ENCODE data around the gene GRM4.

DNA sequence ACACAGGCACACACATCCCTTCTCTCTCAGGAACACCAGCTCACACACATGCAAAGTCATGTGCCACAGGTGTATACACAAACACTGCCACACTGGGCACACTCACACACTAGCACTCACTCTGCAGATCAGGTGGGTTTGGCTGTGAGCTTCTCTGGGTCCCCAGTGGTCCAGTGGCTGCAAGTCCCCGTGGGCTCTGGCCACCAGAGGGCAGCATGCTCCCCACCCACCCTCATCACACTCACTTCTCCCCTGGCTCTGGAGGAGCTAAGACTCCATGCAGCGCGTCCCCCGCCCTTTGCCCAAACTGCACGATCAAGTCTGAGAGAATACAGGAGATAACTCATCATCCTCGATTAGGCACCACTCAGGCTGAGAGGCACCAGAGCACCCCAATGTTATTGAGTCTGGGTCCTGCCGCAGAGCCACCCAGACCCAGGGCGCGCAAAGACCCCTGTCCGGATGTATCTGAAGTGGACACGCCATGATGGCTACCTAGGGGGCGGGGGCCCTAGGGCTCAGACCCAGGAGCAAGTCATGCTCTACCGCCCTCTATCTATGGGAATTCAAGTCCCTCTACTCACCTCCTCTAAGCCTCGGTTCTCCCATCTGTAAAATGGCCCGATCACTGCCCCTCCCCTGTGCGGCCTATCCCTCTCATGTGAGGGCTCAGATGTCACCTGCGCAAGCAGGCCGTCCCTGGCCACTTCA lies 90.5 kb downstream of the GRM4 start:
- TF ChIP-seq CTCF (IDR thresholded peaks at IDR 0.05) (peak; percentile 23 to 70), POLR2A (IDR thresholded peaks at IDR 0.05) (no peak), POLR2AphosphoS5 (IDR thresholded peaks at IDR 0.05) (no peak)
